Calu3 (cell line): Measurements from ENCODE around the gene LRG1. TPM values are rescaled to one million over a fixed set of nuclear protein-coding genes. Genes with fewer than 3 reads are reported as not detected.

Source experiments
- BruUV-seq: library from RNA; stranded (reverse); fragments of 400-500 nt; replicated peaks from 2 replicates; lab custom pipeline; 2021; lab: Mats Ljungman, UMichigan
- CTCF ChIA-PET: fragments of 300-600 bp; sonication (Branson Sonifier 250); formaldehyde crosslinking; loops from one replicate; lab custom pipeline; 2022; ENCODE audit warnings: antibody characterized with exemption; lab: Charles Lee
- DNase-seq: peaks from one replicate; pipeline ENCODE4 v3.0.0; 2022
- H3K27ac Mint-ChIP-seq: one replicate; pipeline ENCODE4 v1.8.0; 2022; ENCODE audit warnings: mixed read lengths; ENCODE audit not compliant: unreplicated experiment
- H3K27me3 Mint-ChIP-seq: one replicate; pipeline ENCODE4 v1.8.0; 2022; ENCODE audit warnings: mixed read lengths; ENCODE audit not compliant: unreplicated experiment
- H3K36me3 Mint-ChIP-seq: one replicate; pipeline ENCODE4 v1.8.0; 2022; ENCODE audit warnings: mild to moderate bottlenecking, moderate library complexity, mixed read lengths; ENCODE audit not compliant: insufficient read depth, unreplicated experiment
- H3K4me1 Mint-ChIP-seq: one replicate; pipeline ENCODE4 v1.8.0; 2022; ENCODE audit warnings: mild to moderate bottlenecking, low read depth, mixed read lengths; ENCODE audit not compliant: unreplicated experiment
- H3K4me3 Mint-ChIP-seq: one replicate; pipeline ENCODE4 v1.8.0; 2022; ENCODE audit warnings: mild to moderate bottlenecking, low read depth, moderate library complexity, mixed read lengths; ENCODE audit not compliant: unreplicated experiment
- H3K9me3 Mint-ChIP-seq: one replicate; pipeline ENCODE4 v1.8.0; 2022; ENCODE audit warnings: low read depth, mixed read lengths; ENCODE audit not compliant: unreplicated experiment
- CTCF ChIP-seq: fragments of 200-600 bp; IDR thresholded peaks from one replicate; pipeline ENCODE4 v1.8.0; 2022; ENCODE audit warnings: antibody characterized with exemption; ENCODE audit not compliant: unreplicated experiment
- intact Hi-C: fragments of 100-400 bp; cut with micrococcal nuclease; formaldehyde crosslinking; loops from one replicate; pipeline ENCODE4 v1.10.0; 2022; ENCODE audit not compliant: unreplicated experiment
- total RNA-seq: library from RNA; stranded (reverse); gene quantifications from 2 replicates; pipeline ENCODE4 v1.2.3, GENCODE V29; 2022

The LRG1 gene
- total RNA-seq, 1 experiment from 2014 or later = 28.5 TPM

DNA sequence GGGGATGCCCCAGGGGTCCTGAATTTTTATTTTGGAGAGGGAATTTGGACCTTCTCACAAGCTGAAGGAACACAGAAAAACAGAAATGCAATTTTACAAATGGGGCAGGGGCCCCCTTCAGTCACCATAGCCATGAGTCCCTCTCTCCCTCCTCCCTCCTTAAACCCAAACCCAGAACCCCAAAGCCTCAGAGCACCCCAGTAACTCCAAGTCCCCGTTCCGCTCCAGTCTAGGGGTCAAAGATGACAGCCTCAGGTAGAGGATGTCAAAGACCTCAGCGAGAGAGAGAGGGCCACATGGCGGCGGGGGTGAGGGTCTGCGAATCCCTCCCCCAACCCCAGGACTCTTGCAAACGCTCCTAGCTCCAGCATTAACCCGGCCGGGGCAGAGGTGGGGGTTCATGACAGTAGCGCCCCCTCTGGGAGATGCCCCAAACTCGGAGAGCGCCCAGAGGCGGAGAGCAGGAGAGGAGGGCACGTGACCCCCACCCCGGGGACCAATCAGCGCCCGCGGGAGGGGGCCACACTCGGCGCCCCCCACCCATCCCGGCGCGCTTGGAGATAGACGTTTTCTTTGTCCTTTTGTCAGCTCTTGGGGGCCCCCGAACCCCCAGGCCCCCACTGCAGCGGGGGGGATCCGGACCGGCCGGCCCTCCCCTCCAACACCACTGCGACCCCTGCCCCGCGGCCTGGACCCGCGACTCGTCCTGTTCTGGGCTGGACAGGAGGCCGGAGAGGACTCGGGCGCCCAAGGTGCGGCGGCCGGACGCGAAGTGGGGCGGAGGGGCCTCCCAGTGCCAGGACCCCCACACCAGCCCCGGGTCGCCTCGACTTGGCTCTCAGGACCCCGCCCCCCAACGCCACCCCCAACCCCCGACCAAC lies 40.4 kb upstream of the LRG1 start:
- no peak for TF ChIP-seq CTCF
- no TSS peak for BruUV-seq
- Mint-ChIP-seq H3K27me3 (peaks cover 42% of the 10 kb centered on the region), H3K4me3 (no peak overlapping the region), H3K4me1 (peaks cover 40% of the 10 kb centered on the region), H3K36me3 (peaks cover 21% of the 10 kb centered on the region), H3K9me3 (no peaks in the 10 kb centered on the region), H3K27ac (no peak overlapping the region)
- intact Hi-C loops = no loop called here
- DNase-seq = no peak
- CTCF ChIA-PET = interaction anchor here (0.7 to 0.8 kb wide), 2 partner anchors 24 to 37 kb away, joined by 5 to 9 read pairs; no protein-coding TSS in a partner anchor

GRCh38 chr19:4579389-4579788 lies 39.6 kb upstream of the LRG1 start:
- H3K4me3 Mint-ChIP-seq = no peak overlapping the region
- BruUV-seq = no TSS peak

GRCh38 chr19:4578552-4579248 lies 38.9 kb upstream of the LRG1 start:
- TF ChIP-seq CTCF = no peak
- BruUV-seq = no TSS peak
- intact Hi-C loops = no loop called here
- no peak overlapping the region for H3K27ac Mint-ChIP-seq
- peaks cover 39% of the 10 kb centered on the region for H3K27me3 Mint-ChIP-seq
- DNase-seq = no peak
- peaks cover 23% of the 10 kb centered on the region for H3K36me3 Mint-ChIP-seq
- no peak overlapping the region for H3K4me3 Mint-ChIP-seq
- no peaks in the 10 kb centered on the region for H3K9me3 Mint-ChIP-seq
- peaks cover 45% of the 10 kb centered on the region for H3K4me1 Mint-ChIP-seq
- CTCF ChIA-PET = no interaction called here

More at GRCh38 chr19:4579389-4579788, 39.6 kb upstream of the LRG1 start:
- Mint-ChIP-seq H3K36me3 (peaks cover 23% of the 10 kb centered on the region), H3K4me1 (peaks cover 45% of the 10 kb centered on the region), H3K27ac (no peak overlapping the region), H3K9me3 (no peaks in the 10 kb centered on the region), H3K27me3 (peaks cover 39% of the 10 kb centered on the region)
- DNase-seq = no peak
- no peak for TF ChIP-seq CTCF
- intact Hi-C loops = no loop called here
- CTCF ChIA-PET = no interaction called here

GRCh38 chr19:4577020-4577782 lies 37.4 kb upstream of the LRG1 start:
- BruUV-seq = no TSS peak
- intact Hi-C loops = no loop called here
- Mint-ChIP-seq H3K27me3 (peaks cover 30% of the 10 kb centered on the region), H3K4me1 (peaks cover 40% of the 10 kb centered on the region), H3K36me3 (peaks cover 21% of the 10 kb centered on the region), H3K9me3 (no peaks in the 10 kb centered on the region), H3K4me3 (no peak overlapping the region), H3K27ac (no peak overlapping the region)
- CTCF ChIA-PET = interaction anchor here (0.5 to 0.6 kb wide), 2 partner anchors 1023 to 1395 kb away, joined by 3 to 6 read pairs; no protein-coding TSS in a partner anchor
- no peak for DNase-seq
- no peak for TF ChIP-seq CTCF
